HG03354 (cell line): Measurements from ENCODE around the gene ERC2.

Experiments used
- ATAC-seq: cut with Tn5 transposase; IDR thresholded peaks from one replicate; pipeline ENCODE4 v1.9.1; 2021; ENCODE audit warnings: mild to moderate bottlenecking; ENCODE audit not compliant: unreplicated experiment, poor library complexity, severe bottlenecking

Gene ERC2

GRCh38 chr3:55476515-55476914, 991.8 kb downstream of the ERC2 start:
- ATAC-seq, result no peak

GRCh38 chr3:55474213-55474632, 994.0 kb downstream of the ERC2 start:
- no peak for ATAC-seq

- ATAC-seq, result no peak
Observed at GRCh38 chr3:55473788-55474187, 994.5 kb downstream of the ERC2 start.

GRCh38 chr3:55471522-55472280, 996.6 kb downstream of the ERC2 start:
- ATAC-seq, result no peak

- no peak for ATAC-seq
Observed at GRCh38 chr3:55471084-55471483, 997.2 kb downstream of the ERC2 start.

GRCh38 chr3:55469957-55470526, 998.2 kb downstream of the ERC2 start:
- no peak for ATAC-seq

- no peak for ATAC-seq
Observed at GRCh38 chr3:55468251-55468650, 1000.0 kb downstream of the ERC2 start.

- no peak for ATAC-seq
Observed at GRCh38 chr3:55467099-55467498, 1001.2 kb downstream of the ERC2 start.

GRCh38 chr3:55466526-55466925, 1001.7 kb downstream of the ERC2 start:
- no peak for ATAC-seq

GRCh38 chr3:55461896-55462295, 1006.4 kb downstream of the ERC2 start:
- no peak for ATAC-seq

GRCh38 chr3:55459838-55460237, 1008.4 kb downstream of the ERC2 start:
- ATAC-seq, result no peak
